NCI-H526 treated with DMSO at 0.1 percent for 48 hours (cell line): Measurements from ENCODE around the gene ZNF562.
A peak's percentile ranks its signal among the peaks of the same experiment; 100 is the strongest.
"Not testable (repeated sequence)": the region's sequence is repeated elsewhere in the genome, so short reads cannot be mapped to it uniquely, and the experiment has no call there.

ENCODE experiments used
- DNase-seq: peaks from one replicate; lab custom pipeline; 2025; lab: John Stamatoyannopoulos, UW

The ZNF562 gene

DNA sequence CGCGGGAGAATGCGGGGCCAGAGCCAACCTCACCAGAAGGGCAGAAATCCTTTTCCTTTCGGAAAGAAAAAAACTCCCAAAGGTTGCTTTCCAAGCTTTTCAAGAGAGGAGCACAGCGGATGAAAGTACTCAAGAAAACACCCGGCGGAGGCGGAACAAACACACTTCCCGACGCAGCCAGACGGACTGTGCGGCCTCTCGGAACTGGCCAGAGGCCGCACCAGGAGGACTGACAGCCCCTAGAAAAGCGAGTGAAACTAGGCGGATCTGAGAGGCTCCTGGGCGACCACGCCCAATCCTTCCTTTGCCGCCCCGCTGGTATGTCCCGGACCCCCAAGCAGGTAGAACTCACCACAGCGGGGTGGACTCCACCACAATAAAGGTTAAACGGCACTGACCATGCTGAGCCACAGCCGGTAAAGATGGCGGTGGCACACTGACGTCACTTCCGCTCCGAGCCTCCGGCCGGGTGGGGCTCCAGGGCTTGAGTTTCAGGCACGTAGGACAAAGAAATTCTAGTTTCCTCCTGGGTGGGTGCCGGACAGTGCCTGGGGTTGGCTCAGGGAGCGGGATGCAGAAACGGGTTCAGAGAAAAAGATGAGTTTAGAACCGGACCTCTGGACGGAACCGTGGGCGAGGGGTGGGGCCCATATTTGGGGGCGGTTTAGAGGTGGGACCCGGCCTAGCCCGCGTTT is at the start of gene ZNF562:
TSS of gene ZNF562 (minus strand) at position 438 of the 695 bp plus-strand sequence. CDS start 14,356 bp downstream, outside the sequence.
- DNase-seq, result peak; percentile 46

DNA sequence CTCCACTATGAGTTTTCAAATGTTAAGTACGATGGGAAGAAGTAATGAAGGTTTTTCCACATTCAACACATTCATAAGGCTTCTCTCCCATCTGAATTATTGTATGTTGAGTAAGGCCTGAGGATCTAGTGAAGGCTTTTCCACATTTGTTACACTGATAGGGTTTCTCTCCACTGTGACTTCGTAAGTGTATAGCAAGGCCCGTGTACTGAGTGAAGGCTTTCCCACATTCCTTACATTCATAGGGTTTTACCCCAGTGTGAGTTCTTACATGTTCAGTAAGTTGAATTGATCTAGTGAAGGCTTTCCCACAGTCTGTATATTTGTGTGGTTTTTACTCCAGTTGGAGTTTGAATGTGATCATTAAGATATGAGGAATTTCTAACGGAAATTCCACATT is 49.3 kb upstream of the ZNF562 start:
- no peak for DNase-seq

DNA sequence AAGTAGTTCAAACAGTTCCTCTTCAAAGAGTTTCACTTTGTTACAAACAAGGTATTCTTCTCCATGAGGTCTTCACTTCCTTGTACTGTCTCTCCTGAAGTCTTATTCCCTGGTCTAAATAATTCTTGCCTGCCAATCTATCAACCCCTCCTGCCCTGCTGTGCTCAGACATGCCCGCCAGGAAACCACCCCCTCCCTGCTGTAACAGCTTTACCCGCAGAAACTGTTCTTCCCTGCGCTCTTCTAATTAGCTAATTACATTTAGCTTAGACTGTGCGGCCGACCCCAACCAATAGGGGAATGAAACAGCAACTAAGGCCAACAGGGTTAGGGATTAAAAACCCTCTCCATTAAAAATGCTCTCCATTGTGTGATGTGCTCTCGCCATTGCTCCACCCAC is 47.0 kb upstream of the ZNF562 start:
- no peak for DNase-seq

DNA sequence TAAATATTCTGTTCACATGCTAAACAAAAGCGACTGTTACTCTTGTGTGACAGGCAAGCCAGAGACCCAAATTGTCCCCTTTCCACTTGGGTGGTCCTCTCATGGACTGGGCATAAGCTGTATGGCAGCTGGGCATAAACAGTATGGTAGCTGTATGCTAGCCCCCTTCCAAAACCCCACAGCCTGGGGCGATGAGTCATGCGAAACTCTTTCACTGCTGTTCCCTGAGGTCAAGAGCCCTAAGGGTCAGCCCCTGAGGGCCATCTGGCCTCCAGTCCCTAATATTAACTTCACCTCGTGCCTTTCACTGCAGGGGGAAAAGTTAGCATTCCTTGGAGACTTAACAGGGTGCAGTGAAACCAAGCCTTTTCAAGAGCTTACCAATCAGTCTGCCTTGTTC is 45.6 kb upstream of the ZNF562 start:
- DNase-seq, result no peak

DNA sequence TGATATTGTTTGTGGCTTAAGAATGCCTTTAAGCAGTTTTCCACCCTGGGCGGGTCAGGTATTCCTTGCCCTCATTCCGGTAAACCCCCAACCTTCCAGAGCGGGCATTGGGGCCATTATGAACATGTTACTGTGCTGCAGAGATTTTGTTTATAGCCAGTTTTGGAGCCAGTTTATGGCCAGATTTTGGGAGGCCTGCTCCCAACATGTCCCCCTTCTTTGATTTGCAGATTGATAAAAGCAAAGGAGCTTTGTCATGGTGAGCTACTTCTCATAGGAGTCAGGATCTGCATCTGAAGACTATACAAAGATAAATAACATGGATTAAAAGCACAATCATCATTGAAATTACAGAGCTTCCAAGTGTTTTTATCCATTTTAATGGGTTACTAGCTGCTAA is 36.9 kb upstream of the ZNF562 start:
- DNase-seq, result no peak

DNA sequence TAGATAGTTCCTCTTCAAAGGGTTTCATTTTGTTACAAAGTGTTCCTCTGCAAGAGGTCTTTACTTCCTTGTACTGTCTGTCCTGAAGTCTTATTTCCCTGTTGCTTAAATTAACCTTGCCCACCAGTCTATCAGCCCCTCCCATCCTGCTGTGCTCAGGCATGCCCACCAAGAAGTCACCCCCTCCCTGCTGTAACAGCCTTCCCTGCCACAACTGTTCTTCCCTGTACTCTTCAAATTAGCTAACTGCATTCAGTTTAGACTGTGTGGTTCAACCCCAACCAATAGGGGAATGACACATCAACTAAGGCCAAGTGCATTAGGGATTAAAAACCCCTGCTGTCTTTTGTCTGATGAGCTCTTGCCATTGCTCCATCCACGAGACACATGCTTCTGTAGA is 34.4 kb upstream of the ZNF562 start:
- no peak for DNase-seq

DNA sequence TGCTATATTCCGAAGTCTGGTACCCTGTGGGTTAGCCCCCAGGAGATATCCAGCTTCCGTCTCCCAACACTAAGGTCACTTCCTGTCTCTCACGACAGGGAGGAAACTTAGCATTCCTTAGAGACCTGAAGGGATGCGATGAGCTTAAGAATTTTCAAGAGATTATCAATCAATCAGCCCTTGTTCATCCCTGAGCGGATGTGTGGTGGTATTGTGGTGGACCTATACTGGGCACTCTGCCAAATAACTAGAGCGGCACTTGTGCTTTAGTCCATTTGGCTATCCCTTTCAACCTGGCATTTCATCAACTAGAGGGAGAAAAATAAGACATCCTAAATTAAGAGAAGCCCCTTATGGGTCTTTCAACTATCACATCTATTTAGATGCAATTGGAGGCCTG is 30.9 kb upstream of the ZNF562 start:
- no peak for DNase-seq

DNA sequence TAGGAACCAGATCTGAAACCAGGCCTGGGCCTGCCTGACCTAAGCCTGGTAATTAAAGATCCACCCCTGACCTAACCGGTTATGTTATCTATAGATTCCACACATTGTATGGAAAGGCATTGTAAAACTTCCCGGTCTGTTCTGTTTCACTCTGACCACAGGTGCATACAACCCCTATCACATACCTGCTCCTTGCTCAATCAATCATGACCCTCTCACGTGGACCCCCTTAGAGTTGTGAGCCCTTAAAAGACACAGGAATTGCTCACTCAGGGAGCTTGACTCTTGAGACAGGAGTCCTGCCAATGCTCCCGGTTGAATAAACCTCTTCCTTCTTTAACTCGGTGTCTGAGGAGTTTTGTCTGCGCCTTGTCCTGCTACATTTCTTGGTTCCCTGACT is 27.3 kb upstream of the ZNF562 start:
- no peak for DNase-seq

DNA sequence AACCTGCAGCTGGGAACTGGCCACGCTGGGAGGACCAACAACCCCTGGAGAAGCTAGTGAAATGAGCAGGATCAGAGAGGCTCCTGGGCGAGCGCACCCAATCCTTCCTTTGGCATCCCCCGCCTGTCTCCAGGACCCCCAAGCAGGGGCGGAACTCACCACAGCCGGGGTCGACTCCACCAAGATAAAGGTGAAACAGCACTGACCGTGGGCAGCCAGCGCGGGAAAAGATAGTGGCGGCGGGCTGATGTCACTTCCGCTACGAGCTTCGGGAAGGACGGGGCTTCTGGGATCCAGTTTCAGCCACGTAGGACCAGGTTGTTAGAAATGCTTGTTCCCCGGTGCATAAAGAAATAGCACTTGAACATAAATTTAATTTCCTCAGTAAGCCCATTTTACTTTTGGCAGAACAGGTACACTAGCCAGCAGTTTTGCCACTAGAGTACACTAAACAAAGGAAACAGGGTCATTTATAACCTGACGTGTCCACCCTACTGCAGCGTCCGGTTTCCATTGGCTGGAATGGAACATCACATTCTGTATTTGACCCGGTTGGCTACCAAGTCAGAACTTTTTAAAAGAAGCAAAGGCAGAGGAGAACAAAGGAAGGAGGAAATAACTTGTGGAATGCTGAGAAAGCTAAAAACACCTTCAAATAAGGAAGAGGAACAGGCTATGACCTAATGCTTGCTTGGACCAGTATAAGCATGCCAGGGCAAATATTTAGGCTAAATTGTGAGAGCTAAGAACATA is 25.5 kb upstream of the ZNF562 start:
- DNase-seq, result no peak

DNA sequence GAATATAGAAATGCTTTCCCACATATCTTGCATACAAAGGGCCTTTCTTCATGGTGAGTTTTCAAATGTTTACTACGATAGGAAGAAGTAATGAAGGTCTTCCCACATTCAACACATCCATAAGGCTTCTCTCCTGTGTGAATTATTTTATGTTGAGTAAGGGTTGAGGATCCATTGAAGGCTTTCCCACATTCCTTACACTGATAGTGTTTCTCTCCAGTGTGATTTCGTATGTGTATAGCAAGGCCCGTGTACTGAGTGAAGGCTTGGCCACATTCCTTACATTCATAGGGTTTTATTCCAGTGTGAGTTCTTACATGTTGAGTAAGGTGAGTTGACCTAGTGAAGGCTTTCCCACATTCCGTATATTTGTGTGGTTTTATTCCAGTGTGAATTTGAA is 15.4 kb upstream of the ZNF562 start:
- not testable (repeated sequence) for DNase-seq

DNA sequence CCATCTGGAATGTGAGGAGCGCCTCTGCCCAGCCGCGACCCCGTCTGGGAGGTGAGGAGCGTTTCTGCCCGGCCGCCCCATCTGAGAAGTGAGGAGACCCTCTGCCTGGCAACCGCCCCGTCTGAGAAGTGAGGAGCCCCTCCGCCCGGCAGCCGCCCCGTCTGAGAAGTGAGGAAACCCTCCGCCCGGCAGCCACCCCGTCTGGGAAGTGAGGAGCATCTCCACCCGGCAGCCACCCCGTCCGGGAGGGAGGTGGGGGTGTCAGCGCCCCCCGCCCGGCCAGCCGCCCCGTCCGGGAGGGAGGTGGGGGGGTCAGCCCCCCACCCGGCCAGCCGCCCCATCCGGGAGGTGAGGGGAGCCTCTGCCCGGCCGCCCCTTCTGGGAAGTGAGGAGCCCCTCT is 5.1 kb upstream of the ZNF562 start:
- DNase-seq, result not testable (repeated sequence)

DNA sequence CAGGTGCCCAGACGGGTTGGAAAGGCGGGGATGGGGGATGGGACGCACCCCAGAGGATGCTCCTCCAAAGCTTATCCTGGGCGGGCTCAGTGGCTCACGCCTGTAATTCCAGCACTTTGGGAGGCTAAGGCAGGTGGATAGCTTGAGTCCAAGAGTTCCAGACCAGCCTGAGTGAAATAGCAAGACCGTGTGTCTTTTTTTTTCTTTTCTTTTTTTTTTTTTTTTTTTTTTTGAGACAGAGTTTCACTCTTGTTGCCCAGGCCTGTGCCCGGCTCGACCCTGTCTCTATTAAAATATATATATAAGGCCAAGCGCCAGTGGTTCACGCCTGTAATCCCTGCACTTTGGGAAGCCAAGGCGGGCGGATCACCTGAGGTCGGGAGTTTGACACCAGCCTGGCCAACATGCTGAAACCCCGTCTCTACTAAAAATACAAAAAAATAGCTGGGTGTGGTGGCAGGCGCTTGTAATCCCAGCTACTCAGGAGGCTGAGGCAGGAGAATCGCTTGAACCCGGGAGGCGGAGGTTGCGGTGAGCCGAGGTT is 530 bp upstream of the ZNF562 start:
- not testable (repeated sequence) for DNase-seq

DNA sequence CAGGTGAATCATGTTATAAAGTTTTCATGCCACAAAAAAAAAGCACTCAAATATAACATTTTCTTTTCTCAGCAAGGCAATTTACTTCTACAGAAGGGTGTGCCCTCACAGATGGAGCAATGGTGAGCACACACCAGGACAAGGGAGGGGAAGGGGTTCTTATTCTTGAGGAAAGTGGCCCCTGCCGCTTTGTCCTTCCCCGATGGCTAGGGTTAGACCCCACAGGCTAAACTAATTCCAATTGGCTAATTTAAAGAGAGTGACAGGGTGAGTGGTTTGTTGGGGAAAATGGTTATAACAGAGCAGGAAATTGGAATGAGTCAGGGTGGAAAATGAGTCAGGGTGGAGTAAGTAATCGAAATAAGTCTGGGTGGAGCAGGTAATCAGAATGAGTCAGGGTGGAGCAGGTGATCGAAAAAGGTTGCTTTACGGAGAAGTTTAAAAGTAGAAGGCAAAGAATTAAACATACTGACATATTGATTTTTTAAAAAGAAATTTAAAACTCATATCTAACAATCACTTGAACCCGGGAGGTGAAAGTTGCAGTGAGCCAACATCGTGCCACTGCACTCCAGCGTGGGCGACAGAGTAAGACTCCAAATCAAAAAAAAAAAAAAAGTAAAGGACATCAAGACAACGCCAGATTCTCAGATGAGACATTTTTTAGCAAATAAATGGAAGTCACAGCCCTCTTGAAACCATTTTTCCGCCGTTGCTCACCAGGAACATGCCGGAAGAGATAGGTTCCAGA is 813 bp downstream of the ZNF562 start:
- no peak for DNase-seq

DNA sequence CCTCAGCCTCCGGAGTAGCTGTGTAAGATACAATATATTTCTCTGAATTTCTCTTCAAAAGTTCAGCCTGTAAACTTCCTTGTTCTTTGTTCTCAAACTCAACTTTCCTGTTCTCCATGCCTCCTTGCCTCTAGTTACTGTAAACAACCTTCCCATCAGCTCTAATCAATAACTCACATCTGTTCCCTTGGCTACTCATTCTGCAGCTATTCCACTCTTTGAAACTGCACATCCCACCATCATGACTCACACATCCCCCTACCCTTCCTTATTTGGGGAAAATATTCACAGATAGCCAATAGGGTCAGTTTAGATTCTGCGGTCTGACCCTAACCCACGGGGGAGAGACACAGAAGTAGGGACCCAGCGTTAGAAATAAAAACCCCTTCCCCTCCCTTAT is 2.0 kb downstream of the ZNF562 start:
- DNase-seq, result no peak

DNA sequence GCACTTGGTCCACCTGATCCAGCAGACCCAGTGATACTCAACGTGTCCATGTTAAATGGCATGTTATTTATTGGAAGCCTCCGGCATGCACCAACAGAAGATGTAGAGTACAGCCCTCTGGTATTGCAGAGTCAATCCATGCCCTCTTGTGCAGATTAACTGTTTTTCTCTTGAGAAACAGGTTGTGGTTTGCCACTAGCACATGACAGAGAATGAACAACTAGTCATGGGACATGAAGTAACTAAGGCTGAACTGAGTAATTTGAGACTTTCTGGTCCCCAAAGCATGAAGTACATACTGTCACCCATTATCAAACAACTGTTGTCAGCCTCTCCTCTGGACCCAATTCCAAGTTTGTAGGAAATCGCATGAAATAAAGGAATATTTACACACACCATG is 3.2 kb downstream of the ZNF562 start:
- no peak for DNase-seq

DNA sequence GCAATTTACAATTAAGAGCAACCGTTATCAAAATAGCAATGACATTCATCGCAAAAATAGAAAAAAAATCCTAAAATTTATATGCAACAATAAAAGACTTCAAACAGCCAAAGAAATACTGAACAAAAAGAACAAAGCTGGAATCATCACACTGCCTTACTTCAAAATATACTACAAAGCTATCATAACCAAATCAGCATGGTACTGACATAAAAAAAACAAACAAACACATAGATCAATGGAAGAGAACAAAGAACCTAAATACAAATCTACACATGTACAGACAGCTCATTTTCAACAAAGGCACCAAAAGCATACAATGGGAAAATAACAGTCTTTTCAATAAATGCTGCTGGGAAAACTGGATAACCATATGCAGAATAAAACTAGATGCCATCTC is 6.4 kb downstream of the ZNF562 start:
- no peak for DNase-seq

DNA sequence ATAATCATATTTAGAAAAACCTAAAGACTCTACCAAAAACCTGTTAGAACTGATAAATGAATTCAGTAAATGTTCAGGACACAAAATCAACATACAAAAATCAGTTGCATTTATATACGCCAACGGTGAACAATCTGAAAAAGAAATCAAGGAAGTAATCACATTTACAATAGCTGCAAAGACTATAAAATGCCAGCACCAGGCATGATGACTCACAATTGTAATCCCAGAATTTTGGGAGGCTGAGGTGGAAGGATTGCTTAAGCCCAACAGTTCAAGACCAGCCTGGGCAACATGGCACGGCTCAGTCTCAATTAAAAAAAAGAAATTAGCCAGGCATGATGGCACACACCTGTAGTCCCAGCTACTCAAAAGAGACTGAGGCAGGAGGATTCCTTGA is 7.0 kb downstream of the ZNF562 start:
- DNase-seq, result no peak

DNA sequence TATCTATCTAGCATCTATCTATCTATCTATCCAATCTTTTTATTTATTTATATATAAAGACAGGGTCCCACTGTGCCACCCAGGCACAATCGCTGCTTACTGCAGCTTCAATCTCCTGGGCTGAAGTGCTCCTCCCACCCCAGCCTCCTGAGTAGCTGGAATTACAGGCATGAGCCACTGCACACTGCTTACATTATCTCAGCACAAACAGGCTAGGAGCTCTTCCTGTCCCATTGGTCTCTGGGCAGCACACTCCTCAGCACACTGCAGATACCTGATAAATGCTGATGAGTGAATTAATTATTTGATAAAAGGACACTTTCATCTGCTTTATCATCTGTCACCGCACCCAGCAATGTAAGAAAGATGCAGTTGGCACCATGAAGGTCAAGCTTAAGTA is 16.1 kb downstream of the ZNF562 start:
- no peak for DNase-seq

DNA sequence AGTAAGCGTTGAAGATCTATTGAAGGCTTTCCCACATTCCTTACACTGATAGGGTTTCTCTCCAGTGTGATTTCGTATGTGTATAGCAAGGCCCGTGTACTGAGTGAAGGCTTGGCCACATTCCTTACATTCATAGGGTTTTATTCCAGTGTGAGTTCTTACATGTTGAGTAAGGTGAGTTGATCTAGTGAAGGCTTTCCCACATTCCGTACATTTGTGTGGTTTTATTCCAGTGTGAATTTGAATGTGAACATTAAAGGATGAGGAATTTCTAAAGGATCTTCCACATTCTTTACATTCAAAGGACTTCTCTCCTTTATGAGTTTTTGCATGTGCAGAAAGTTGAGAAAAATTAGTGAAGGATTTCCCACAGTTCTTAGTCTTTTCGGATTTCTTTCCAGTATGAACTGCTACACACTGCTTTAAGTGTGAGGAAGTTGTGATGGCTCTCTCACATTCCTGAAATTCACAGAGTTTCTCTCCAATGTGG is 21.8 kb downstream of the ZNF562 start:
- not testable (repeated sequence) for DNase-seq

DNA sequence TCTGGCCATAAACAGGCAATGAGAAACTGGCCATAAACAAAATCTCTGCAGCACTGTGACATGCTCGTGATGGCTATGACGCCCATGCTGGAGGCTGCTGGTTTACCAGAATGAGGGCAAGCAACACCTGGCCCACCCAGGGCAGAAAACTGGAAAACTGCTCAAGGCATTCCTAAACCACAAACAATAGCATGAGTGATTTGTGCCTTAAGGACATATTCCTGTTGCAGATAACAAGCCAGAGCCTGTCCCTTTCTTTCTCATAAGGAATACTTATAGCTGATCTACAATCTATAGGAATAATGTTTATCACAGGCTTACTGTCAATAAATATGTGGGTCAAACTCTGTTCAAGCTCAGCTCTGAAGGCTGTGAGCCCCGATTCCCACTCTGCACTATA is 23.4 kb downstream of the ZNF562 start:
- not testable (repeated sequence) for DNase-seq

DNA sequence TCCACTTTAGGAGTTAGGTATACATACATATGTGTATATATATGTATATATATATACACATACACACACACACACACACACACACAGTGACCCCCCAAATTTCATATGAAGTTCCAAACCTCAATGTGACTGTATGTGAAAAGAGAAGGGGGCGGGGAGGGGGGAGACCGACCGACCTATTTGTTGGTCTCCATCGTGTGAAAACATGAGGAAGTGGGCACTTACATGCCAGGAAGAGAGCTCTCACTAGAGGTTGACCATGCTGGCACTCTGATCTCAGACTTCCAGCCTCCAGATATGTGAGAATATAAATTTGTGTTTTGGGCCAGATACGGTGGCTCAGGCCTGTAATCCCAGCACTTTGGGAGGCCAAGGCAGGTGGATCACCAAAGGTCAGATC is 24.6 kb downstream of the ZNF562 start:
- no peak for DNase-seq

DNA sequence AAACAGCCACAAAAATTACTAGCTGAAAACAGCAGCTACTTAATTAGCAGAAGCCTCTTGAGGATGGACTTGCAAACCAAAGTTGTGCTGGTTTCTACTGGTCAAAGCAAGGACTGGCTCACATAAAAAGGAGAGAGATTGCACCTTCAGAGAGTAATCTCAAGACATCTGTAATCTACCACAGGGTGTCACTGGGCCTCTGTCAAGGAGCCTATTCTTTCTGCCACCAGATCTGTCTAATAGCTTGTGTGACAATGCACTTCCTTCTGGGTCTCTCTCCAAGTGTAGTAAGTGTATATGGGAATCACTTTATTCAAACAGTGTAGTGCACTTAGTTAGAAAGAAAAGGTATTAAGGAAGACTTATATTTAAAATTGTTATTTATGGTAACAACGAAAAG is 29.4 kb downstream of the ZNF562 start:
- DNase-seq, result no peak

DNA sequence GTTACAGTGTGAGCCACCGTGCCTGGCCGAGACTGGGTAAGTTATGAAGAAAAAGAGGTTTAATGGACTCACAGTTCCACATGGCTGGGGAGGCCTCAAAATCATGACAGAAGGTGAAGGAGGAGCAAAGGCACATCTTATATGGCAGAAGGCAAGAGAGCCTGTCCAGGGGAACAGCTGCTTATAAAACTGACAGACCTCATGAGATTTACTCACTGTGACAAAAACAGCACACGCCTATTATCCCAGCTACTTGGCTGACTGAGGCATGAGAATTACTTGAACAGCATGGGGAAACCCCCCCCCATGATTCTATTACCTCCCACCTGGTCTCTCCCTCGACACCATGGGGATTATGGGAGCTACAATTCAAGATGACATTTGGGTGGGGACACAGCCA is 30.4 kb downstream of the ZNF562 start:
- DNase-seq, result no peak
